GM19324 (cell line): ENCODE data around the gene TMEM161B.
"Not testable (repeated sequence)": the region's sequence is repeated elsewhere in the genome, so short reads cannot be mapped to it uniquely, and the experiment has no call there.

Experiments
- ATAC-seq: cut with Tn5 transposase; IDR thresholded peaks from one replicate; pipeline ENCODE4 v1.9.1; 2021; ENCODE audit warnings: mild to moderate bottlenecking, moderate library complexity; ENCODE audit not compliant: unreplicated experiment, low FRiP score

The TMEM161B gene

DNA sequence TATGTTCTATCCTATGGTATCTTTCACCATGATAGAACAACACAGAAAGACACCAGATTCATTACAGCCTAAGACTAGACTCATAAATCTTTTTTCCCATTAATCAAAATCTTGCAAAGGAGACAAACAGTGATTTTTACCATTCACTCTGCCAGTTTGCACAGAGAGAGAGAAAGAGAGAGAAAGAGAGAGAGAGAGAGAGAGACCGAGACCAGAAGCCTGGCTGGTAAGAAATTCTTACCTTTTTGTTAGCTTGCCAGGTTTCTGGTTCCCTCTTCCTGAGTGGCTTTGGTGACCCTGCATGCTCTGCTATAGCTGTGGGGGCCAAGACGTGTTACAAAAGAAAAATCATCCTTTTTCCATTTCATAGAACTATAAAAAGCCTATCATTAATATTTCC, 18.6 kb downstream of the TMEM161B start:
- no peak for ATAC-seq

DNA sequence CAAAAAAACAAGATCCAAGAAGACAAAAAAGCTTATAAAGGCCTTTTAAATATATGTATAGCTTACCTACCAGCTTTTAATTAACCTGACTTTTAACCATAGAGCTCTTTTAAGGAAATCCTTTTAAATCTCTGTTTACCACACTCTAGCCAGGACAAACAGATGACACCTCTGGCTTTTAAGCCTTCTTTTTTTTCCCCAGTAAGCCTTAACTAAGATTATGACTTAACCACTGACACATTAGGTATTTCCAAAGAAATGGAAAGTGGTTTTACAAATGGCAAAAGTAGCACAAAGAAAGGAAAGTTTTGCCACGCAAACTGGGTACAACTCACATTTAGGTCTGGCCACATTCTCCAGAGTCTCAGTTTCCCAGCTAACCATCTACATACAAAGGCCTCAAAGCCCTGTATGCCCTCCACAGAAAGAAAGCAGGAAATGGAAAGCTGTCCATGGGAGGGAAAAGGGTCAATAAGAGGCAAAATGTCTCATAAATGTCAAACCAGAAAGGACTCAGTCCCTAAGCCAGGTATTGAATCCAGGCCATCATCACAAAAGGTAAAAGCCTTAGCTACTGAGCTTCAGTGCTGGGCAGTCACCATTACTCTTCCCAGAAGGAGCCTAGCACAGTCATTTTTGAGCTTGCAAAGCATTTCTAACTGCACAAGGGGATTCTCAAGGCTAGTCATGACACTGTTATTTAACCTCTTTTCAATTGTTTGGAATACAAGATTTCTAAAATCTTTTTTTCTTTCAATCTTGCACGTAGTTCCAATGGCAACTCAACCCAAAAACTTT, 19.7 kb downstream of the TMEM161B start:
- ATAC-seq, result no peak

DNA sequence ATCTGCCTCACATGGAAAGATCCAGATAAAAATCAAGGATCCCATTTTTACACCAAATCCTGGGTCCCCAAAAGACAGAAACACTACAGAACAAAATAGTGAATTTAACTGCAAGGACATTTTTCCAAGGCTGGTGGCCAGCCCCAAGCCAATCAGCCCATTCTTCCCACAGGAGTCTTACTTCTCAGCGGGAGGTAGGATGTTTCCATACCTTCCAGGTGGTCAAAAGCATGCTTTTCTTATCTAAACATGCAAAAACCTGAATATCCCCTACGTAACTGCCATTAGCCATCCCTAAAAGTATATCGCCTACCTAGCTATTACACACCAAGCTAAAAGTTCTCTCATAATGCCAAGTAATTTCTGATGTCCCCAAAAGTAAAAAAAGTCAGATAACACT, 20.6 kb downstream of the TMEM161B start:
- ATAC-seq, result no peak

GRCh38 chr5:88245893-88246244, 22.8 kb downstream of the TMEM161B start:
- ATAC-seq, result no peak

GRCh38 chr5:88245241-88245892, 23.3 kb downstream of the TMEM161B start:
- ATAC-seq, result no peak

DNA sequence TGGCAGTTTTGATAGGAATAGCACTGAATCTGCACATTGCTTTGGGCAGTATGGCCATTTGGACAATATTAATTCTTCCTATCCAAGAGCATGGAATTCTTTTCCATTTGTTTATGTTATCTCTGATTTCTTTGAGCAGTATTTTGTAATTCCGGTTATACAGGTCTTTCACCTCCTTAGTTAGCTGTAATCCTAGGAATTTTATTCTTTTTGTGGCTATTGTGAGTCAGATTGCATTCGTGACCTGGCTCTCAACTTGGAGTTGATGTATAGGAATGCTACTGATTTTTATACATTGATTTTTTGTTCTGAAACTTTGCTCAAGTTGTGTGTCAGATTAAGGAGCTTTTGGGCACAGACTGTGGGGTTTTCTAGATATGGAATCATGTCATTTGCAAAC, 24.0 kb downstream of the TMEM161B start:
- no peak for ATAC-seq

GRCh38 chr5:88243493-88243892, 25.2 kb downstream of the TMEM161B start:
- ATAC-seq, result not testable (repeated sequence)

- ATAC-seq, result no peak
Measured at GRCh38 chr5:88238732-88239131, 29.9 kb downstream of the TMEM161B start.

DNA sequence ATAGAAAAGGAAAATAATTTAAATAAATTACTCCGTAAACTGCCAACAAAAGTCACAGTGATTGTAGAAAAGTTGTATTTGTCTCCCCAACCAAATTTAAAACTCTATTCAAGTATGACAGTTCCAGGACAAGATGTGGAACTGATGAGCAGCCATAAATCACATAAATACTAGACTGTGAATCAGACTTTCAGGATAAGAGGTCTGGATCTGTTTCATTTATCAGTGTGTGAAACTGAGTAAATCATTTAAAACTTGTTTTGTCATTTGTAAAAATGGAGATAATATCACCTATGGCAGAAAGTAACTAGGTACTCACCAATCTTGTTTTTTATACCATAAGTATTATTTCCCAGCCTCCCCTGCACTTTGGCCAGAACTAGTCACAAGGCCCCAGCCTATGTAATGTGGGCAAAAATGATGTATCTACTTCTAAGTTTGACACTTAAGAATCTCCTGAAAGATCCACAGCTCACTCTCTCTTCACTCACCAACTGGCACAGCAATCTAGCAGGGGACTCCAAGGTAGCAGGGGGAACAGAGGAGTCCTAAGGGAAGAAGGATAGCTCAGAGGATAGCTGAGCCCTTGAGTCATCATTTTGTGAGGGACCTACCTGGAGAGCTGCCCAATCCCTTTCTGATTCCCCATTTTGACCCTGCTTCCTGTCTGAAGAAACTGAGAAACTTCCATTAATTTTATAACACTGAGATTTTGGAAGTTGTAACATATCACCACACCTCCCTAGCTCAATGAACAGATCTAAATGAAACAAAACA, 31.6 kb downstream of the TMEM161B start:
- ATAC-seq, result no peak

DNA sequence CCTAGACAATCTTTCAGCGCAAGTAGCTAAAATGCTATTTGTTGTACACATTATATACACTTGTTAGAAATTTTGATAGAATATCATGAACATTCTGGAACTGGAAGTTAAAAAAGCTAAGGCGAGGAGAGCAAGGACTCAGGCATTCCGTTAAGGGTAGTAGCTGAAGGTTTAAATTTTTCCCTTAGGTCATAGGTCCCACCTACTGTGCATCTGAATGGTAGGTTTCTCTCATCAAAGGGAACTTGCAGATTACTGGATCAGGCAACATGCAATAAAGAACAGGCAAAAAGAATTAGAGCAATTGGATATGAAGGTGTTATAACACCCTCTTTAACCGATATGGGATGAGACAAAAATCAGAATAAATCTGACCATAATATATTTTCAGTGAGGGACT, 32.8 kb downstream of the TMEM161B start:
- ATAC-seq, result no peak

DNA sequence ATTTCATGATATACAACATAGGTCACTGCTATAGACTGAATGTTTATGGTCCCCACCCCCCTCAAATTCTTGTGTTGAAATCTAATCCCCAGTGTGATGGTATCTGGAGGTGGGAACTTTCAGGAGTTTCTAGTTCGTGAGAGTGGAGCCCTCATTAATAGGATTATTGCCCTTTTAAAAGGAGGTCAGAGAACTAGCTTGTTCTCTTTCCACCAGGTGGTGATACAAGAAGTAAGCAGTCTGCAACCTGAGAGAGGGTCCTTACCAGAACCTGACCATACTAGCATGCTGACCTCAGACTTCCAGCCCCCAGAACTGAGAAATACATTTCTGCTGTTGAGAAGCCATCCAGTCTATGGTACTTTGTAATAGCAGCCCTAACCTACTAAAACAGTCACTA, 33.3 kb downstream of the TMEM161B start:
- ATAC-seq, result no peak

- ATAC-seq, result no peak
Measured at GRCh38 chr5:88230546-88231066, 38.0 kb downstream of the TMEM161B start.

- peak; percentile 74 for ATAC-seq
Measured at GRCh38 chr5:88226881-88227450, 41.7 kb downstream of the TMEM161B start.

DNA sequence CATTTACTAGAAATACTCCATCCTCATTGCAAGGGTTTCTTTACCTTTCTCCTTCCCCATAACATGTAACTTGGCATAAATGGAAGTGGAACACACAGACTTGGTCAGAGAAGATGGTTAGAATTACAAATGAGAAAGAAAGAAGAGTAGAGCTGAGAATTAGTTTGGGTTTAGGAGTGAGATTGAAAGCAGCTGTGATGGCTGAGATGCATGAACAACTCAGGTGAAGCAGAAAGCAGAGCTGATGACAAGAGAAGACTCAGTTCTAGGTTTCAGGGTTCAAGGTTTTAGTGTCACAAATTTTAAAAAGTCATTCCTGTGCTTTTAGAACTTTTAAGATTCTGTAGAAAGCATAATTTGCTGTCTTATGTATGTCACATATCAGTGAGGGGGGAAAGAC, 54.0 kb downstream of the TMEM161B start:
- ATAC-seq, result no peak

- ATAC-seq, result no peak
Measured at GRCh38 chr5:88207575-88207974, 61.1 kb downstream of the TMEM161B start.

GRCh38 chr5:88203981-88204750, 64.5 kb downstream of the TMEM161B start:
- ATAC-seq, result no peak

DNA sequence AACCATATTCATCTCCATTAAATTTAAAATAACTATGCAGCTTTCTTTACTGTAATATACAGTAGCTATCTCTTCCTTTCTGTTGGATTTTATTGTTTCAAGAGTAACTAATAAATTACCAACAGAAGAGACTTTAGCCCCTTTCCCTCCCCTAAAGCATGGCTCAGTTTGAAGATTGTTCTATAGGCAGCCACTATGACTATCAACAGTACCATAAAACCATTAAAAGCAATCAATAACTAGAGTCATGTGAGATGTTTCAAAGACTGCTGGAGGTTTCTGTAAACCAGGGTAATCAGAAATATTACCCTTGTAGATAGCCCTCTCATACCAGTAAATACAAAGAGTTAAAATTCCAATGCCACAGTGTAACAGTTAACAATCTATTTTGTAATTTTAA, 73.0 kb downstream of the TMEM161B start:
- ATAC-seq, result no peak

DNA sequence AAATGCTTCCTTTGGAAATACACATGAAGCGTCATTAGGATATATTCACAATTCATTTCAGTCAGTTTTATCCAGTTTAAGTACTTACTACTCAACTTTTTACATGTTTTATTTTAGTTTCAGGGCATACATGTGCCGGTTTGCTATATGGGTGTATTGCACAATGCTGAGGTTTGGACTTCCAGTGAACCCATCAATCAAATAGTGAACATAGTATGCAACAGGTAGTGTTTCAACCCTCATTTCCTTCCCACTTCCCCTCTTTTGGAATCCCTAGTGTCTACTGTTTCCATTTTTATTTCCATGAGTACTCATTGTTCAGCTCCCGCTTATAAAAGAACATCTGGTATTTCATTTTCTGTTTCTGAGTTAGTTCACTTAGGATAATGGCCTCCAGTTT, 74.7 kb downstream of the TMEM161B start:
- no peak for ATAC-seq

DNA sequence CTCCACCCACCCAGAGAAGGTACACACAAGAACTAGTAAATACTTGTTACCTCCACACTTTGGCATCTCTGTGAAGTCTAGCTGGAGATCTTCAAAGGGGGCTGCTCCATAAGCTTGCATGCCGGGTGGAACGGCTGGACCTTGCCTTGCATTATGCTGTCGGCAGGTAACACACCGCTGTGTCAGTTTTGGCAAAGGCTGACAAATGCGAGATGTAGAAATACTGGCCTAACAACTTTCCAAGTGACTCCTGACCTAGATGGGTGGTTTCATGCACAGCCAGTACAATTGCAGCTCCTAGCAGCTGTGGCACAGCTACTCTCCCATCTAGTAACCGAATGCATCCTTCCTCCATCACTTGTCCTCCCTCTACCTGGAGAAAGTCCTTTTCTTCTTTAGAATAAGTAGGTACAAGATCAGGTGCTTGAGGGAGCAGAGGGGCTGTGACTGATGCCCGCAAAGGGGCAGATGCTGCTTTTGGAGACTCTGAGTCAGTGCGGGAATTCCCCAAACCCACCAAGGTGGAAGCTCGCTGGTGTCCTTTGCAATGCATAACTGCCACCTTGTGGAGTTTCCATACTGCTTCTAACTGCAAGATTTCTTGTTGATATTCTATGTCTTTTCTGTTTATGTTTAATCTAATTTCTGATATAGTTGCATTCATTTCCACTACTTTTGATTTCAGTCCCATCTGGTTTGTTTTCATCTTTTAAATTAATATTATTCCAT, 78.4 kb downstream of the TMEM161B start:
- no peak for ATAC-seq
